A549 (cell line): ENCODE results near the gene CCDC12. TPM values are rescaled to one million over a fixed set of nuclear protein-coding genes. Genes with fewer than 3 reads are reported as not detected.

ENCODE experiments used
- ATAC-seq, 2 experiments: fragments of 200-7000 bp in 1 of 2; fragments of >200 bp in 1 of 2; cut with Nextera tagmentation in 1 of 2; cut with Tn5 transposase in 1 of 2; 3 replicates each; pipeline versions ENCODE4 v1.8.0 to v1.9.1; 2018 to 2020; ENCODE audit warnings: mild to moderate bottlenecking in 1 of 2, moderate library complexity in 1 of 2
- CTCF ChIA-PET: fragments of 300-600 bp; sonication (Branson Sonifier 250); formaldehyde crosslinking; extraction: SDS; loops from one replicate; lab custom pipeline; 2021; ENCODE audit warnings: antibody characterized with exemption, inconsistent platforms; lab: Yijun Ruan, JAX
- POLR2A ChIA-PET: fragments of 350-600 bp; formaldehyde crosslinking; extraction: SDS; loops from one replicate; lab custom pipeline; 2021; ENCODE audit warnings: antibody characterized with exemption, inconsistent platforms; lab: Yijun Ruan, JAX
- DNase-seq, 2 experiments: peaks; one replicate each; pipeline versions ENCODE4 v3.0.0 to v3.0.0-alpha.2; 2011 to 2016; ENCODE audit warnings: low read depth in 1 of 2, low spot score in 1 of 2
- FAIRE-seq: peaks from 2 replicates; lab custom pipeline; 2011; peaks lifted over from hg19 to GRCh38; lab: Jason Lieb, UNC
- H3K27ac ChIP-seq, 2 experiments: fragments of >200 bp; sonication (Bioruptor Twin); formaldehyde crosslinking; 3 replicates each; pipeline ENCODE4 v1.5.1; 2016 to 2017
- H3K4me1 ChIP-seq: fragments of >200 bp; sonication (Bioruptor Twin); formaldehyde crosslinking; 3 replicates; pipeline ENCODE4 v1.6.1; 2016
- H3K4me2 ChIP-seq: fragments of >200 bp; sonication (Bioruptor Twin); formaldehyde crosslinking; 3 replicates; pipeline ENCODE4 v1.6.1; 2016
- H3K4me3 ChIP-seq: fragments of >200 bp; sonication (Bioruptor Twin); formaldehyde crosslinking; 3 replicates; pipeline ENCODE4 v1.5.1; 2016
- H3K9me3 ChIP-seq: fragments of >200 bp; sonication (Bioruptor Twin); formaldehyde crosslinking; 3 replicates; pipeline ENCODE4 v1.6.1; 2016
- ATOH8 ChIP-seq: fragments of 250-450 bp; sonication (Bioruptor Pico); IDR thresholded peaks from 2 replicates; pipeline ENCODE4 v1.5.0; 2020; ENCODE audit warnings: low read depth, mild to moderate bottlenecking, moderate library complexity
- CBX2 ChIP-seq: fragments of 200-600 bp; sonication (generic); IDR thresholded peaks from 2 replicates; pipeline ENCODE4 v1.6.1; 2016; ENCODE audit warnings: low read depth, mild to moderate bottlenecking, borderline replicate concordance
- CHD2 ChIP-seq: fragments of 150-350 bp; IDR thresholded peaks from 2 replicates; pipeline ENCODE4 v1.6.1; 2014; ENCODE audit warnings: low read length; ENCODE audit not compliant: partially characterized antibody
- E2F6 ChIP-seq: IDR thresholded peaks from 2 replicates; pipeline ENCODE4 v1.6.1; 2012; ENCODE audit warnings: low read depth, borderline replicate concordance
- EHMT2 ChIP-seq: fragments of 200-600 bp; sonication (generic); IDR thresholded peaks from 2 replicates; pipeline ENCODE4 v1.6.1; 2016; ENCODE audit warnings: antibody characterized with exemption, low read depth, mild to moderate bottlenecking, moderate library complexity
- ELK1 ChIP-seq: fragments of 150-350 bp; IDR thresholded peaks from 2 replicates; pipeline ENCODE4 v1.6.1; 2014; ENCODE audit warnings: low read depth, mild to moderate bottlenecking, low read length
- FOSL2 ChIP-seq, 2 experiments: fragments of 450-650 bp in 1 of 2; fragments of >200 bp in 1 of 2; sonication (Bioruptor Twin) in 1 of 2; formaldehyde crosslinking; IDR thresholded peaks; 2 replicates each; pipeline versions ENCODE4 v1.5.0 to v1.6.1; 2016 to 2020; ENCODE audit warnings: mild to moderate bottlenecking in 1 of 2, moderate library complexity in 1 of 2
- FOXS1 ChIP-seq: fragments of 250-450 bp; sonication (Bioruptor Pico); IDR thresholded peaks from 2 replicates; pipeline ENCODE4 v1.5.0; 2020; ENCODE audit warnings: mild to moderate bottlenecking, moderate library complexity
- HES2 ChIP-seq: fragments of >200 bp; sonication (Bioruptor Twin); formaldehyde crosslinking; IDR thresholded peaks from 2 replicates; pipeline ENCODE4 v1.6.1; 2016
- HMGXB4 ChIP-seq: fragments of 250-450 bp; sonication (Bioruptor Pico); IDR thresholded peaks from 2 replicates; pipeline ENCODE4 v1.5.0; 2021; ENCODE audit warnings: mild to moderate bottlenecking, moderate library complexity, borderline replicate concordance
- HOXA7 ChIP-seq: fragments of 250-450 bp; sonication (Bioruptor Pico); IDR thresholded peaks from 2 replicates; pipeline ENCODE4 v1.5.0; 2020; ENCODE audit warnings: mild to moderate bottlenecking, moderate library complexity
- HOXB5 ChIP-seq: fragments of 250-450 bp; sonication (Bioruptor Pico); IDR thresholded peaks from 2 replicates; pipeline ENCODE4 v1.5.0; 2020; ENCODE audit warnings: mild to moderate bottlenecking, moderate library complexity
- JUN ChIP-seq, 2 experiments: fragments of >200 bp; sonication (Bioruptor Twin); formaldehyde crosslinking; IDR thresholded peaks; 2 replicates in 1 of 2; 3 replicates in 1 of 2; pipeline ENCODE4 v1.6.1; 2016 to 2017
- MAFK ChIP-seq: fragments of 450-650 bp; IDR thresholded peaks from 2 replicates; pipeline ENCODE4 v1.6.1; 2014; ENCODE audit not compliant: partially characterized antibody
- MYC ChIP-seq: IDR thresholded peaks from 2 replicates; pipeline ENCODE4 v1.6.1; 2012; ENCODE audit warnings: mild to moderate bottlenecking, inconsistent platforms, low read length, improper control_type of control experiment, borderline replicate concordance
- NR3C1 ChIP-seq: fragments of >200 bp; sonication (Bioruptor Twin); formaldehyde crosslinking; IDR thresholded peaks from 3 replicates; pipeline ENCODE4 v1.6.1; 2017
- PHF8 ChIP-seq: fragments of 200-600 bp; sonication (generic); IDR thresholded peaks from 2 replicates; pipeline ENCODE4 v1.6.1; 2016; ENCODE audit warnings: low read depth, mild to moderate bottlenecking, antibody characterized with exemption, moderate library complexity, borderline replicate concordance
- RCOR1 ChIP-seq: fragments of 150-350 bp; IDR thresholded peaks from 2 replicates; pipeline ENCODE4 v1.6.1; 2014; ENCODE audit warnings: antibody characterized with exemption, low read length, low read depth
- REST ChIP-seq: fragments of 200-600 bp; sonication (generic); IDR thresholded peaks from 2 replicates; pipeline ENCODE4 v1.6.1; 2016; ENCODE audit warnings: antibody characterized with exemption, mild to moderate bottlenecking, moderate library complexity
- WGBS: methylation state at CpG from one replicate; pipeline ENCODE4 v1.1.6; 2017; ENCODE audit errors: missing lambda C conversion rate; 5-methylcytosine and 5-hydroxymethylcytosine counted together
- polyA plus RNA-seq, 4 experiments: library from polyadenylated mRNA; depleted of rRNA in 3 of 4; stranded (reverse); fragments of >200 nt; fragmentation: RNase III in 1 of 4; extraction: RNeasy Plus Mini Kit Qiagen cat#74134 plus additional on column Dnase treatment in 1 of 4; gene quantifications; 2 replicates in 3 of 4; 3 replicates in 1 of 4; pipeline ENCODE4 v1.2.3, GENCODE V29; 2011 to 2017

Gene CCDC12
- polyA plus RNA-seq, 2 of the 4 experiments (the other 2 are of a cell fraction) = 34.8 to 81.0 TPM

- DNase-seq = peak in 1 of 2 experiments; percentile 16
- Histone ChIP-seq H3K4me1 (peaks cover 83% of the 10 kb centered on the region), H3K9me3 (no peaks in the 10 kb centered on the region), H3K27ac (peak overlapping the region; percentile 85 to 88), H3K4me2 (peak overlapping the region; percentile 70), H3K4me3 (0 out of 3 replicates have a peak overlapping the region, but pooled peaks have one; percentile 6)
- CTCF ChIA-PET = interaction anchor here (1.3 to 5.3 kb wide), 9 partner anchors 10 to 64 kb away, joined by 4 to 62 read pairs (median 7); no protein-coding TSS in a partner anchor
- WGBS = 59% methylated on average over 7 of the region's 8 CpGs
- FAIRE-seq = no peak
- no peak; a peak in 1 of 6 replicates for ATAC-seq
- no peak for TF ChIP-seq ATOH8 (CRISPR knock-in tag)
- no peak for TF ChIP-seq NR3C1
- TF ChIP-seq MAFK = no peak
- no peak for TF ChIP-seq HMGXB4 (CRISPR knock-in tag)
- TF ChIP-seq REST = no peak
- TF ChIP-seq CBX2 = no peak
- TF ChIP-seq PHF8 = no peak
- TF ChIP-seq MYC = no peak
- TF ChIP-seq HES2 = no peak
- TF ChIP-seq HOXB5 (CRISPR knock-in tag) = no peak
- TF ChIP-seq JUN (IDR thresholded peaks at IDR 0.05) = no peak
- TF ChIP-seq ELK1 = no peak
- TF ChIP-seq FOXS1 (CRISPR knock-in tag) = no peak
- TF ChIP-seq CHD2 = no peak
- TF ChIP-seq EHMT2 = no peak
- no peak for TF ChIP-seq HOXA7 (CRISPR knock-in tag)
- TF ChIP-seq FOSL2 (IDR thresholded peaks at IDR 0.05) = no peak
- no peak for TF ChIP-seq FOSL2 (CRISPR knock-in tag; IDR thresholded peaks at IDR 0.05)
- TF ChIP-seq E2F6 = no peak
- TF ChIP-seq RCOR1 = no peak
- POLR2A ChIA-PET = interaction anchor here (0.8 to 2.3 kb wide), 4 partner anchors 10 to 44 kb away, joined by 3 to 33 read pairs (median 6); partner anchors contain the start of genes CCDC12 and NBEAL2
Measured at GRCh38 chr3:46934498-46935167, 41.9 kb downstream of the CCDC12 start.
